Measurements from ENCODE around the gene LDLRAD4. TPM values are rescaled to one million over a fixed set of nuclear protein-coding genes. Genes with fewer than 3 reads are reported as not detected.

The LDLRAD4 gene
- polyA plus RNA-seq, 3 donors: 9.5 to 10.1 (median 9.6) TPM

- DNase-seq (ENCODE audit: low read depth in 3 of 3, low spot score in 2 of 3): no peak
These were observed 81.5 kb downstream of the LDLRAD4 start for GRCh38 chr18:13300029-13300428.

- no peak for DNase-seq (ENCODE audit: low read depth in 3 of 3, low spot score in 2 of 3)
These were observed 82.2 kb downstream of the LDLRAD4 start for GRCh38 chr18:13300796-13301195.

- peak in 2 of 3 donors; percentile 41 to 61 for DNase-seq (ENCODE audit: low read depth in 3 of 3, low spot score in 2 of 3)
These were observed 83.5 kb downstream of the LDLRAD4 start for GRCh38 chr18:13302040-13302439.

- peak in 2 of 3 donors; percentile 72 to 75 for DNase-seq (ENCODE audit: low read depth in 3 of 3, low spot score in 2 of 3)
These were observed 84.1 kb downstream of the LDLRAD4 start for GRCh38 chr18:13302457-13303225.

- DNase-seq (ENCODE audit: low read depth in 3 of 3, low spot score in 2 of 3): no peak
These were observed 85.3 kb downstream of the LDLRAD4 start for GRCh38 chr18:13303756-13304364.

GRCh38 chr18:13305301-13305700, 86.7 kb downstream of the LDLRAD4 start:
- DNase-seq (ENCODE audit: low read depth in 3 of 3, low spot score in 2 of 3): no peak

- no peak for DNase-seq (ENCODE audit: low read depth in 3 of 3, low spot score in 2 of 3)
These were observed 88.0 kb downstream of the LDLRAD4 start for GRCh38 chr18:13306583-13306982.

GRCh38 chr18:13308369-13308768, 89.8 kb downstream of the LDLRAD4 start:
- DNase-seq (ENCODE audit: low read depth in 3 of 3, low spot score in 2 of 3): no peak

- DNase-seq (ENCODE audit: low read depth in 3 of 3, low spot score in 2 of 3): no peak
These were observed 90.6 kb downstream of the LDLRAD4 start for GRCh38 chr18:13309031-13309747.

GRCh38 chr18:13309748-13310670, 91.4 kb downstream of the LDLRAD4 start:
- no peak for DNase-seq (ENCODE audit: low read depth in 3 of 3, low spot score in 2 of 3)

GRCh38 chr18:13311193-13311592, 92.6 kb downstream of the LDLRAD4 start:
- no peak for DNase-seq (ENCODE audit: low read depth in 3 of 3, low spot score in 2 of 3)

- no peak for DNase-seq (ENCODE audit: low read depth in 3 of 3, low spot score in 2 of 3)
These were observed 94.0 kb downstream of the LDLRAD4 start for GRCh38 chr18:13312515-13312914.

- no peak for DNase-seq (ENCODE audit: low read depth in 3 of 3, low spot score in 2 of 3)
These were observed 94.6 kb downstream of the LDLRAD4 start for GRCh38 chr18:13313006-13313686.

GRCh38 chr18:13315000-13315399, 96.4 kb downstream of the LDLRAD4 start:
- no peak for DNase-seq (ENCODE audit: low read depth in 3 of 3, low spot score in 2 of 3)

GRCh38 chr18:13316063-13316462, 97.5 kb downstream of the LDLRAD4 start:
- no peak for DNase-seq (ENCODE audit: low read depth in 3 of 3, low spot score in 2 of 3)

- DNase-seq (ENCODE audit: low read depth in 3 of 3, low spot score in 2 of 3): no peak
These were observed 99.2 kb downstream of the LDLRAD4 start for GRCh38 chr18:13317801-13318200.

- no peak for DNase-seq (ENCODE audit: low read depth in 3 of 3, low spot score in 2 of 3)
These were observed 100.4 kb downstream of the LDLRAD4 start for GRCh38 chr18:13318731-13319501.

GRCh38 chr18:13319629-13320028, 101.1 kb downstream of the LDLRAD4 start:
- DNase-seq (ENCODE audit: low read depth in 3 of 3, low spot score in 2 of 3): no peak

- no peak for DNase-seq (ENCODE audit: low read depth in 3 of 3, low spot score in 2 of 3)
These were observed 101.5 kb downstream of the LDLRAD4 start for GRCh38 chr18:13320096-13320495.

All from right renal cortex interstitium (tissue), 3 donors.